ENCODE measurements around the gene BBS2. TPM values are rescaled to one million over a fixed set of nuclear protein-coding genes. Genes with fewer than 3 reads are reported as not detected.

Gene BBS2
- total RNA-seq, 6 experiments from 2014 or later, result 26.2 to 33.3 (median 29.5) TPM

DNA sequence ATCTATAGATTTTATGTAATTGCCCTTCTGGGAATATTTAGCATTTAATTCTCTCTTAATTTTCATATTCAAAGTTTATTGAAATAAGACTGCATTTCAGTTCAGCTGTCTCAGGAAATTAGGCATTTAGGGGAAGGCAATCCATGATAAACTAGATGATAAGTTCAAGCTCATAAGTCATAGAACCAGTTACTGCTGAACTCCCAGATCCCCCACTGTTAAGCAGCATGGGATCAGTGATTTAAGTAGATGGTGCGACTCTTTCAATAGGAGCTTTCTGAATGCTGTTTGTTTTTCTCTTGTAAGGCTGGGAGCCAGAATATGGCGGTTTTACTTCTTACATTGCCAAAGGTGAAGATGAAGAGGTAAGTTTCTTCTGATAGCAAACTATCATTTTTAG, 44.6 kb downstream of the BBS2 start:
- Mint-ChIP-seq H3K36me3 (ENCODE audit: low read depth) (peaks cover 42% of the 10 kb centered on the region), H3K27me3 (ENCODE audit: insufficient read depth) (no peaks in the 10 kb centered on the region), H3K4me1 (ENCODE audit: low read depth) (peaks cover 23% of the 10 kb centered on the region), H3K27ac (no peak overlapping the region), H3K9me3 (no peaks in the 10 kb centered on the region), H3K4me3 (no peak overlapping the region)
- DNase-seq, result no peak
- TF ChIP-seq, protein P1, sequence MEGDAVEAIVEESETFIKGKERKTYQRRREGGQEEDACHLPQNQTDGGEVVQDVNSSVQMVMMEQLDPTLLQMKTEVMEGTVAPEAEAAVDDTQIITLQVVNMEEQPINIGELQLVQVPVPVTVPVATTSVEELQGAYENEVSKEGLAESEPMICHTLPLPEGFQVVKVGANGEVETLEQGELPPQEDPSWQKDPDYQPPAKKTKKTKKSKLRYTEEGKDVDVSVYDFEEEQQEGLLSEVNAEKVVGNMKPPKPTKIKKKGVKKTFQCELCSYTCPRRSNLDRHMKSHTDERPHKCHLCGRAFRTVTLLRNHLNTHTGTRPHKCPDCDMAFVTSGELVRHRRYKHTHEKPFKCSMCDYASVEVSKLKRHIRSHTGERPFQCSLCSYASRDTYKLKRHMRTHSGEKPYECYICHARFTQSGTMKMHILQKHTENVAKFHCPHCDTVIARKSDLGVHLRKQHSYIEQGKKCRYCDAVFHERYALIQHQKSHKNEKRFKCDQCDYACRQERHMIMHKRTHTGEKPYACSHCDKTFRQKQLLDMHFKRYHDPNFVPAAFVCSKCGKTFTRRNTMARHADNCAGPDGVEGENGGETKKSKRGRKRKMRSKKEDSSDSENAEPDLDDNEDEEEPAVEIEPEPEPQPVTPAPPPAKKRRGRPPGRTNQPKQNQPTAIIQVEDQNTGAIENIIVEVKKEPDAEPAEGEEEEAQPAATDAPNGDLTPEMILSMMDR (IDR thresholded peaks at IDR 0.05), result no peak

DNA sequence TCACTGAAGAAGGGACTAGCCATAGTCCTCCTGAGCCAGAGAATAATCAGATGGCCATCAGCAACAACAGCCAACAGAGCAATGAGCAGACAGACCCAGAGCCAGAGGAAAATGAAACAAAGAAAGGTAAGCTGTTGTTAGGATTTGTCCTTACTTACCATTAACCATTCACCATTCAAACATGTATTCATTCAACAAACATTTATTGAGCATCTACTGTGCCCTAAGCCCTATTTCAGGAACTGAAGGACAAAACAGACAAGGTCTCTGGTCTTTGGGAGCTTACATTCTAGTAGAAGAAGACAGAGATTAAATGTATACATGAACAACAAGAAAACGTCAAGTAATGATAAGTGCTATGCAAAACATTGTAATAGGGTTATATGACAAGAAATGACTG, 49.2 kb downstream of the BBS2 start:
- DNase-seq, result no peak
- H3K4me1 Mint-ChIP-seq (ENCODE audit: low read depth), result no peaks in the 10 kb centered on the region
- no peaks in the 10 kb centered on the region for H3K9me3 Mint-ChIP-seq
- TF ChIP-seq, protein P1 (IDR thresholded peaks at IDR 0.05), result no peak
- no peak overlapping the region for H3K27ac Mint-ChIP-seq
- no peaks in the 10 kb centered on the region for H3K27me3 Mint-ChIP-seq (ENCODE audit: insufficient read depth)
- H3K36me3 Mint-ChIP-seq (ENCODE audit: low read depth), result peaks cover 34% of the 10 kb centered on the region
- H3K4me3 Mint-ChIP-seq, result no peak overlapping the region

DNA sequence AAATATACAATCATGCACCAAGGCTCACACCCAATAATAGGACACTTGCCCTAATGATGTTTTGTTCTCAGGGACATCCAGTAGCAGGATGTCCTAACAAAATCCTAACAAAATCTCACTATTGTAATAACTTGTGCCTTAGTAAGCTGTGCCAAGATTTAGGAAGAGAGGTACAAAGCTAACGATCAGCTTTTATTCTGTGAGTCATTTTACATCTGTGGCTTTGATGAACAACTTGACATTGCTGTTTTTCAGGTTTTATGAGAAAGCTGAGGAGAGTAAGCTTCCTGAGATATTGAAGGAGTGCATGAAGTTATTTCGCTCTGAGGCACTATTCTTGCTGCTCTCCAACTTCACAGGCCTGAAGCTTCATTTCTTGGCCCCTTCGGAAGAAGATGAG, 49.6 kb downstream of the BBS2 start:
- Mint-ChIP-seq H3K27me3 (ENCODE audit: insufficient read depth) (no peaks in the 10 kb centered on the region), H3K4me3 (no peak overlapping the region), H3K9me3 (no peaks in the 10 kb centered on the region), H3K36me3 (ENCODE audit: low read depth) (peaks cover 29% of the 10 kb centered on the region), H3K27ac (no peak overlapping the region), H3K4me1 (ENCODE audit: low read depth) (no peaks in the 10 kb centered on the region)
- TF ChIP-seq, protein P1 (IDR thresholded peaks at IDR 0.05), result no peak
- no peak for DNase-seq

DNA sequence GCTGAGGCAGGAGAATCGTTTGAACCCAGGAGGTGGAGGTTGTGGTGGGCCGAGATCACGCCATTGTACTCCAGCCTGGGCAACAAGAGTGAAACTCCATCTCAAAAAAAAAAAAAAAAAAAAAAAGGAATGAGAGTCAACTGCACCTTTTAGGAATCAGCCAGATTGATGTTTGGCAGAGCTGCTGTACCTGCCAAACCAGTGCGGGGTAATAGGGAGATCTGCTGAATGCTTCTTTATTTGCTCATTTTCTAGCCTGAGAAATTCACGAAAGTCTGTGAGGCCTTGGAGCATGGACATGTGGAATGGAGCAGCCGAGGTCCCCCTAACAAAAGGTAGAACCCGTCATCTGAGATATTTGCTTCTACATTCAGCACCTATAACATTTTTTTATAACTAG, 50.1 kb downstream of the BBS2 start:
- Mint-ChIP-seq H3K4me1 (ENCODE audit: low read depth) (no peaks in the 10 kb centered on the region), H3K27me3 (ENCODE audit: insufficient read depth) (no peaks in the 10 kb centered on the region), H3K27ac (no peak overlapping the region), H3K9me3 (no peaks in the 10 kb centered on the region), H3K4me3 (no peak overlapping the region), H3K36me3 (ENCODE audit: low read depth) (peaks cover 27% of the 10 kb centered on the region)
- DNase-seq, result no peak
- TF ChIP-seq, protein P1 (IDR thresholded peaks at IDR 0.05), result no peak

DNA sequence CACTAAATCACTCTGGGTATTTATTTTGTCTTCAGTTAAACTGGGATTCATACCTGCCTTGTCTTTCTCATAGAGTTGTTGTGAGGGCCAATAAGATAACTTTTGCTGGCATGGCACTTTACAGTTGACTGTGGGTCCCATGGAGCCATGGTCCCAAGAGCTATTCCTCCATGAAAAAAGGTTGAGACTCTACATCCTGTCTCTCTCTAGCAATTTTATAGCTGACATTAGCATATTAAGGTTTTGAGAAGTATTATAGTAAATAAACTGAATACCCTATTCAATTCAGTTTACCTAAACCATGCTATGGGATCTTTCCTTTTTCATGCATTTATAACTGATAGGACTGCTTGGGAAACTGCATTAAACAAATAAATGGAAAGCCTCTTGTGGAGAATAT, 51.0 kb downstream of the BBS2 start:
- Mint-ChIP-seq H3K4me3 (no peak overlapping the region), H3K36me3 (ENCODE audit: low read depth) (peaks cover 36% of the 10 kb centered on the region), H3K27ac (no peak overlapping the region), H3K4me1 (ENCODE audit: low read depth) (no peaks in the 10 kb centered on the region), H3K9me3 (no peaks in the 10 kb centered on the region), H3K27me3 (ENCODE audit: insufficient read depth) (no peaks in the 10 kb centered on the region)
- no peak for DNase-seq
- TF ChIP-seq, protein P1 (IDR thresholded peaks at IDR 0.05), result no peak

DNA sequence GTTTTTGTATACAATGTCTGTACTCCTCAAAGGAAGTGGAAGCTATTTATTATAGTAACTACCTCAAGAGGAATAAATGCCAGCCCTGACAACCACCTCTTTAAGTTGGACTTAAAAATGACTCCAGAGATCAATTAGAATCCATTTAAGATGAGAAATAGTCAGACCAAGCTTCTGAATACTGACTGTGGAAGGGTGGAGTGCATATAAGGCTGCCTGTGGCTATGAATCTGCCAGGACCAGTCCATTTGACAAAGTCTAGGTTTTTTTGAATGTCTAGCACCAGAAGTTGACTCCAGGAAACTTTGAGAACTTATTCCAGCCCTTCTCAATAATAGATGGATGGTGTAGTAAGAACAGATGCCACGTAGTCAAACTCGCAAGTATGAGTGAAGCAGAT, 53.5 kb downstream of the BBS2 start:
- Mint-ChIP-seq H3K9me3 (no peaks in the 10 kb centered on the region), H3K36me3 (ENCODE audit: low read depth) (peaks cover 49% of the 10 kb centered on the region), H3K27me3 (ENCODE audit: insufficient read depth) (no peaks in the 10 kb centered on the region), H3K27ac (no peak overlapping the region), H3K4me1 (ENCODE audit: low read depth) (no peaks in the 10 kb centered on the region), H3K4me3 (no peak overlapping the region)
- TF ChIP-seq, protein P1 (IDR thresholded peaks at IDR 0.05), result no peak
- no peak for DNase-seq

Data from HFFc6 (cell line).